Lung microvascular endothelial cell (primary cell): Measurements from ENCODE around the gene RNU6-1. TPM values are rescaled to one million over a fixed set of nuclear protein-coding genes. Genes with fewer than 3 reads are reported as not detected.
A peak's percentile ranks its signal among the peaks of the same experiment; 100 is the strongest.

Experiments
- DNase-seq, 2 donors: peaks; one replicate each; pipeline versions ENCODE4 v3.0.0 to v3.0.0-alpha.2; 2010; ENCODE audit warnings: low read depth in 2 of 2
- total RNA-seq: library from RNA; depleted of rRNA; stranded (reverse); fragments of >200 nt; gene quantifications from 2 replicates; pipeline ENCODE4 v1.2.1, GENCODE V29; 2014

Gene RNU6-1
- total RNA-seq, 1 donor from 2014 or later = not detected

GRCh38 chr15:67821784-67822440 is 17.9 kb downstream of the RNU6-1 start:
- no peak for DNase-seq

GRCh38 chr15:67820992-67821783 is 18.7 kb downstream of the RNU6-1 start:
- peak; percentile 66 to 75 for DNase-seq

- no peak for DNase-seq
Measured at GRCh38 chr15:67820122-67820991, 19.5 kb downstream of the RNU6-1 start.

- no peak for DNase-seq
Measured at GRCh38 chr15:67819636-67820035, 20.2 kb downstream of the RNU6-1 start.

- no peak for DNase-seq
Measured at GRCh38 chr15:67818464-67818863, 21.4 kb downstream of the RNU6-1 start.

- DNase-seq = no peak
Measured at GRCh38 chr15:67816668-67817067, 23.2 kb downstream of the RNU6-1 start.

GRCh38 chr15:67815036-67815592 is 24.7 kb downstream of the RNU6-1 start:
- DNase-seq = no peak

- no peak for DNase-seq
Measured at GRCh38 chr15:67813104-67813634, 26.7 kb downstream of the RNU6-1 start.

GRCh38 chr15:67812241-67812644 is 27.6 kb downstream of the RNU6-1 start:
- no peak for DNase-seq

GRCh38 chr15:67809866-67810265 is 30.0 kb downstream of the RNU6-1 start:
- DNase-seq = no peak

- DNase-seq = no peak
Measured at GRCh38 chr15:67809441-67809840, 30.4 kb downstream of the RNU6-1 start.

GRCh38 chr15:67808821-67809220 is 31.0 kb downstream of the RNU6-1 start:
- no peak for DNase-seq

- DNase-seq = no peak
Measured at GRCh38 chr15:67807836-67808235, 32.0 kb downstream of the RNU6-1 start.

GRCh38 chr15:67807141-67807540 is 32.7 kb downstream of the RNU6-1 start:
- no peak for DNase-seq

GRCh38 chr15:67806536-67806935 is 33.3 kb downstream of the RNU6-1 start:
- no peak for DNase-seq

- DNase-seq = no peak
Measured at GRCh38 chr15:67805666-67806516, 34.0 kb downstream of the RNU6-1 start.

GRCh38 chr15:67805008-67805665 is 34.7 kb downstream of the RNU6-1 start:
- no peak for DNase-seq

GRCh38 chr15:67803996-67804843 is 35.6 kb downstream of the RNU6-1 start:
- DNase-seq = no peak

- no peak for DNase-seq
Measured at GRCh38 chr15:67803299-67803698, 36.5 kb downstream of the RNU6-1 start.
